ENCODE results near the gene CDC42BPA.
"Not testable (repeated sequence)": the region's sequence is repeated elsewhere in the genome, so short reads cannot be mapped to it uniquely, and the experiment has no call there.

The CDC42BPA gene

DNA sequence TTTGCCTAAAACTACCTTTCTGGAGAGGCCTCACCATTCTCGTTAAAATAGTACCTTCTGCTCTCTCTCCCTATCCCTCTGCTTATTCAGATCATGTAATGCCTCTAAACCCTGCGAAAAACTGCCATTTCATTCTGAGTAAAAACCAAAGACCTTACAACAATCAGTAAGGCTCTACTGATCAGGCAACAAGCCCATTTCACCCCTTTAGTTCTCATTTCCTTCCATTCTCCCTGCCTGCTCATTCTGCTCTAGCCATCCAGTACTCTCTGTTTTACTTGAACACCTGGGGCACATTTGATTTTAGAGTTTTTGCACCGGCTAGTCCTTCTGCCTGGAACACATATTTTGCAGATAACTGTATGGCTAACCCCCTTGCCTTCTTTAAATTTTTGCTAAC lies 190.4 kb downstream of the CDC42BPA start:
- TF ChIP-seq ELF4 (IDR thresholded peaks at IDR 0.05), result no peak
- TF ChIP-seq, protein P1, sequence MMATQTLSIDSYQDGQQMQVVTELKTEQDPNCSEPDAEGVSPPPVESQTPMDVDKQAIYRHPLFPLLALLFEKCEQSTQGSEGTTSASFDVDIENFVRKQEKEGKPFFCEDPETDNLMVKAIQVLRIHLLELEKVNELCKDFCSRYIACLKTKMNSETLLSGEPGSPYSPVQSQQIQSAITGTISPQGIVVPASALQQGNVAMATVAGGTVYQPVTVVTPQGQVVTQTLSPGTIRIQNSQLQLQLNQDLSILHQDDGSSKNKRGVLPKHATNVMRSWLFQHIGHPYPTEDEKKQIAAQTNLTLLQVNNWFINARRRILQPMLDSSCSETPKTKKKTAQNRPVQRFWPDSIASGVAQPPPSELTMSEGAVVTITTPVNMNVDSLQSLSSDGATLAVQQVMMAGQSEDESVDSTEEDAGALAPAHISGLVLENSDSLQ (IDR thresholded peaks at IDR 0.05), result no peak
- no peak for TF ChIP-seq FOXA1 (IDR thresholded peaks at IDR 0.05)
- TF ChIP-seq HDGF (IDR thresholded peaks at IDR 0.05; ENCODE audit: borderline replicate concordance), result no peak
- no peak for TF ChIP-seq SP1 (IDR thresholded peaks at IDR 0.05)
- no peak for TF ChIP-seq CTBP1 (IDR thresholded peaks at IDR 0.05; ENCODE audit: borderline replicate concordance)
- ChIA-PET POLR2A (interaction anchor here (0.8 kb wide), 1 partner anchor 191 kb away, joined by 3 read pairs; the partner anchor contains the start of gene CDC42BPA), CTCF (no interaction called here)
- DNase-seq (ENCODE audit: extremely low spot score), result no peak

DNA sequence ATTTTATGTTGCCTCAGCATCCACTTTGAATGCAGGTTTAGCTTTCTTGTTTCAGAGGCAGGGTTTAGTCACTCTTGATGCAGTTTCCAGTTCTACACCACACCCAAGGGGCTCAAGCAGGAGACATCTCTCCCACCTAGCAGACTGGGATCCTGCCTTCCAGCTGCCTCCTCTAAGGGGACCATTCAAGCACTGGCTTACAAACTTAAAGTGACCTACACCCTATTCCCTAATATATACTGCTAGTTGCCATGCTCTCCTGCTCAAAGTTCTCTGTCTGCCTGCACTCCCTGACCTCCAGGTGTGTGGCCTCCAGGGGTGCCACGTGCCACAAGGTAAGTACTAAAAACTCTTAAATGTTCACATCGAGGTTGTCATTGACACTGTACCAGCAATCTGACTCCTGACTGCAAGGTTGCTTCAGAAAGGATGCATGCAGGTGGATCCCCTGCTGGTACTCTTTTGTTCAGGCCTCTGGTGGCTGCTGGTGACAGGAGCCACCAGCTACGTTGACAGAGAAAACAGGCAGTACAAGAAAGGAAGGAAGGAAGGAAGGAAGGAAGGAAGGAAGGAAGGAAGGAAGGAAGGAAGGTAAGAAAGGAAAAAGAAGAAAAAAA lies 192.3 kb downstream of the CDC42BPA start:
- POLR2A ChIA-PET, result no interaction called here
- no peak for TF ChIP-seq SUZ12 (IDR thresholded peaks at IDR 0.05)
- TF ChIP-seq BHLHE40 (IDR thresholded peaks at IDR 0.05; ENCODE audit: borderline replicate concordance), result no peak
- no peak for TF ChIP-seq L3MBTL2 (conservative IDR thresholded peaks at IDR 0.05)
- no peak for TF ChIP-seq ZNF384 (IDR thresholded peaks at IDR 0.05)
- no peak for TF ChIP-seq SP1 (IDR thresholded peaks at IDR 0.05)
- TF ChIP-seq HDGF (IDR thresholded peaks at IDR 0.05; ENCODE audit: borderline replicate concordance), result no peak
- no peak for TF ChIP-seq FOXK2 (IDR thresholded peaks at IDR 0.05)
- no peak for TF ChIP-seq LEF1 (IDR thresholded peaks at IDR 0.05; ENCODE audit: borderline replicate concordance)
- TF ChIP-seq CTBP1 (IDR thresholded peaks at IDR 0.05; ENCODE audit: borderline replicate concordance), result no peak
- TF ChIP-seq, protein P1 (IDR thresholded peaks at IDR 0.05), result no peak
- no peak for TF ChIP-seq NFRKB (IDR thresholded peaks at IDR 0.05)
- TF ChIP-seq ELF4 (IDR thresholded peaks at IDR 0.05), result no peak
- no peak for TF ChIP-seq FOXA1 (IDR thresholded peaks at IDR 0.05)
- TF ChIP-seq FOXM1 (IDR thresholded peaks at IDR 0.05; ENCODE audit: borderline replicate concordance), result no peak
- CTCF ChIA-PET, result no interaction called here
- no peak for DNase-seq (ENCODE audit: extremely low spot score)

DNA sequence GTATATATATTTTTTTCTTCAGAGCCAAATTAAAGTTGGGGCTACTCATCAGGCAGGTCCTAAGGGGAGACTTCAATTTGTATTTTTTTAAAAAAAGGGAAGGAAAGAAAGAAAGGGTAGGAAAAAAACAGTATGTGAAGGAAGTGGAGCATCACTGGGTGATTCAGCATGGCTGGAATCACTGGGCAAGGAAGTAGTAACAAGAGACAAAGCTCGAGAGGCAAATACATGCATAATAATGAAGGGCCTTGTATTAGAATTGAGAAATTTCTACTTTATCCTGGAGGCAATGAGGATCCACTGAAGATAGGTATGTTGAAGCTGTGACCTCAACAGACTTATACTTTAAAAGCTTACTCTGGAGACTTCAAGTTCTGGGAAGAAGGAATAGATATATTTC lies 193.8 kb downstream of the CDC42BPA start:
- CTCF ChIA-PET, result no interaction called here
- TF ChIP-seq HDGF (IDR thresholded peaks at IDR 0.05; ENCODE audit: borderline replicate concordance), result no peak
- no peak for TF ChIP-seq BHLHE40 (IDR thresholded peaks at IDR 0.05; ENCODE audit: borderline replicate concordance)
- TF ChIP-seq, protein P1 (IDR thresholded peaks at IDR 0.05), result no peak
- no peak for TF ChIP-seq ZNF384 (IDR thresholded peaks at IDR 0.05)
- no peak for TF ChIP-seq L3MBTL2 (conservative IDR thresholded peaks at IDR 0.05)
- no peak for TF ChIP-seq FOXM1 (IDR thresholded peaks at IDR 0.05; ENCODE audit: borderline replicate concordance)
- POLR2A ChIA-PET, result no interaction called here
- no peak for DNase-seq (ENCODE audit: extremely low spot score)

DNA sequence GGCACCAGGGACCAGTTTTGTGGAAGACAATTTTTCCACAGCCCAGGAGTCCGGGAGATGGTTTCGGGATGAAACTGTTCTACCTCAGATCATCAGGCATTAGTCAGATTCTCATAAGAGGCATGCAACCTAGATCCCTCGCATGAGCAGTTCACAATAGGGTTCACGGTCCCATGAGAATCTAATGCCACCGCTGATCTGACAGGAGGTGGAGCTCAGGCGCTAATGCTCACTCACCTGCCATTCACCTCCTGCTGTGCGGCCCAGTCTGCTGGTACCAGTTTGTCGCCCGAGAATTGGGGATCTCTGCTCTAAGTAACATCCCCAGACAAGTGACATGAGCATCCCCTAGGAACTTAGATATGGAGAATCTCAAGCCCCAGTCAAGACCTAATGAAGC lies 197.5 kb downstream of the CDC42BPA start:
- POLR2A ChIA-PET, result no interaction called here
- DNase-seq (ENCODE audit: extremely low spot score), result no peak
- CTCF ChIA-PET, result no interaction called here
- TF ChIP-seq ARNT (IDR thresholded peaks at IDR 0.05), result no peak
- TF ChIP-seq ZNF384 (IDR thresholded peaks at IDR 0.05), result no peak
- TF ChIP-seq, protein P1 (IDR thresholded peaks at IDR 0.05), result no peak
- TF ChIP-seq SP1 (IDR thresholded peaks at IDR 0.05), result no peak
- TF ChIP-seq L3MBTL2 (conservative IDR thresholded peaks at IDR 0.05), result no peak
- no peak for TF ChIP-seq TARDBP (IDR thresholded peaks at IDR 0.05)
- no peak for TF ChIP-seq SUZ12 (IDR thresholded peaks at IDR 0.05)
- TF ChIP-seq CTBP1 (IDR thresholded peaks at IDR 0.05; ENCODE audit: borderline replicate concordance), result no peak
- no peak for TF ChIP-seq LEF1 (IDR thresholded peaks at IDR 0.05; ENCODE audit: borderline replicate concordance)
- TF ChIP-seq ELF4 (IDR thresholded peaks at IDR 0.05), result no peak
- no peak for TF ChIP-seq BHLHE40 (IDR thresholded peaks at IDR 0.05; ENCODE audit: borderline replicate concordance)
- TF ChIP-seq HDGF (IDR thresholded peaks at IDR 0.05; ENCODE audit: borderline replicate concordance), result no peak
- no peak for TF ChIP-seq FOXK2 (IDR thresholded peaks at IDR 0.05)
- no peak for TF ChIP-seq FOXA1 (IDR thresholded peaks at IDR 0.05)
- no peak for TF ChIP-seq FOXM1 (IDR thresholded peaks at IDR 0.05; ENCODE audit: borderline replicate concordance)
- TF ChIP-seq NFRKB (IDR thresholded peaks at IDR 0.05), result no peak

DNA sequence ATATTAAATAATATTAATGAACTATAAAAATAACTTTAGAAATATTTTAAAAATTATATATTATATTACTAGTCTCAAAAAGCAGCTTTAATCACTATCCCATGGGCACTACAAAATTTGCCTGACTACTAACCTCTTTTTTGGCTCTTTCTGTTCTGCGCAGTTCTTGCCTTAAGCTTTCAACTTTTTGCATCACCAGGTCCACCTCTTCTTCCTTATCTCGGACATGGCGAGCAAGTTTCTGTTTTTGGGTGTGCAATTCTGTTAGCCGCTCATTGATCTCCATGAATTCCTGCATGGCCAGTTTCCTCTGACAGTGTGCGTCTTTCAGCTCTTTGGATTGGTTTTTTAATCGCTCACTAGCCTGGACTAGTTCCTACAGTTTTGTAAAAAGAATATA lies 205.8 kb downstream of the CDC42BPA start:
- POLR2A ChIA-PET, result no interaction called here
- CTCF ChIA-PET, result no interaction called here
- DNase-seq (ENCODE audit: extremely low spot score), result no peak
- TF ChIP-seq NFRKB (IDR thresholded peaks at IDR 0.05) (no peak), FOXM1 (IDR thresholded peaks at IDR 0.05; ENCODE audit: borderline replicate concordance) (no peak), HDGF (IDR thresholded peaks at IDR 0.05; ENCODE audit: borderline replicate concordance) (no peak), SP1 (IDR thresholded peaks at IDR 0.05) (no peak)

DNA sequence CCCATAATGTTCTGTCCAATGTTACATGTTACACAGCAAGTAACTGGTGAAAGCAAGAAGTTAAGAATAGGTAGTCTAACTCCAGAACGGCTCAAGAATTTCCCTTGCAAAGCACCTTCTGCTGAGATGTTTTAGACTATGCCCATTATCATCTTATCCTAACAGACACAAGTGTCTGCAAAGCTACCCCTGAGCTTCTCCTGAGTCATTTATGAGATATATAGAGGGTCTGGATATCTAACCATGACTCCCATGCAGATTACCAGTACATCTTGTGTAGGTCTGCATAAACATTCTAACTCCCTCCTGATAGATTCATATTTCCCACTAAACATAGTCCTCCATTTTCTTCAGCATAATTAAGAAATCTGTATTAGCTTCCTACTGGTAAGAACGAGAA lies 206.5 kb downstream of the CDC42BPA start:
- ChIA-PET CTCF (interaction anchor here (0.8 kb wide), 1 partner anchor 20 kb away, joined by 3 read pairs; no protein-coding TSS in a partner anchor), POLR2A (no interaction called here)
- DNase-seq (ENCODE audit: extremely low spot score), result no peak
- TF ChIP-seq ARNT (IDR thresholded peaks at IDR 0.05), result no peak
- no peak for TF ChIP-seq NFRKB (IDR thresholded peaks at IDR 0.05)
- TF ChIP-seq TARDBP (IDR thresholded peaks at IDR 0.05), result no peak

DNA sequence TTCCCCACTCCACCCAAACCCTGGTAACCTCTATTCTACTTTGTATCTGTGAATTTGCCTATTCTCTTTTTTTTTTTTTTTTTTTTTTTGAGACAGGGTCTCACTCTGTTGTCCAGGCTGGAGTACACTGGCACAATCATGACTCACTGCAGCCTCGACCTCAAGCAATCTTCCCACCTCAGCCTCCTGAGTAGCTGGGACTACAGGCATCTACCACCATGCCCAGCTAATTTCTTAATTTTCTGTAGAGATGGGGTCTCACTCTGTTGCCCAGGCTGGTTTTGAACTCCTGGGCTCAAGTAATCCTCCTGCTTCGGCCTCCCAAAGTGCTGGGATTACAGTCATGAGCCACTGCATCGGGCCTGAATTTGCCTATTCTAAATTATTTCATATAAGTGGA lies 213.0 kb downstream of the CDC42BPA start:
- DNase-seq (ENCODE audit: extremely low spot score); POLR2A ChIA-PET; CTCF ChIA-PET: not testable (repeated sequence)
